ENCODE measurements around the gene VPS13D. TPM values are rescaled to one million over a fixed set of nuclear protein-coding genes. Genes with fewer than 3 reads are reported as not detected.

Gene VPS13D
- polyA plus RNA-seq, 1 of the 3 experiments (the other 2 are of a cell fraction), result 15.0 TPM

DNA sequence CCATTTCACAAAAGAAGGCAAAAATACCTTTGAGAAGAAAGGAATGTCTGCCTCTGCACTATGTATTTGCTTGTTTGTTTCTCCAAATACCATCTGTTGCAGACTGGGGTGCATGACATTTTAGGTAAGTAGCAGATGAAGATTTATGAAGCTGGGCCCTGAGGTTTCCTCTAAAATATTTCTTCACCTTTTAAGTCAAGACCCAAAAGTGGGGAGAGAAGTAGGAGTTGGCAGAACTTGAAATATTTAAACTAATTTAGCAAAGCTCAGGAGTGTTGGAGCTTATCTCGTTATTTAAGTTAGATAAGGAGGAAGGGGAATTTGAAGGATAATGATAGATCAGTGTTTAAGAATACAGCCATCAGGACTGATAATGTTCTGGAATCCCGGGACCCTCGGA, 235.3 kb downstream of the VPS13D start:
- Histone ChIP-seq H3K36me3 (replicated peaks in 1 of 2; ENCODE audit: control insufficient read depth in 1 of 2, insufficient read depth in 2 of 2, low read length in 1 of 2) (peaks cover 0 to 2% of the 10 kb centered on the region in 2 experiments), H4K20me1 (ENCODE audit: insufficient read depth) (no peaks in the 10 kb centered on the region), H3K27ac (ENCODE audit: low read depth in 2 of 2, low read length in 1 of 2) (peak overlapping the region; percentile 44 to 86; a peak in 3 of 4 replicates), H2AFZ (ENCODE audit: low read depth) (no peak overlapping the region), H3K9me3 (no peaks in the 10 kb centered on the region), H3K4me2 (peak overlapping the region; percentile 40; the same call in 1 of the 2 replicates), H3K79me2 (ENCODE audit: insufficient read depth) (no peaks in the 10 kb centered on the region), H3K4me1 (ENCODE audit: control insufficient read depth in 1 of 2, insufficient read depth in 2 of 2, low read depth in 1 of 2, low read length in 1 of 2) (peaks cover 21 to 24% of the 10 kb centered on the region in 2 experiments), H3K4me3 (ENCODE audit: low read depth in 2 of 2, low read length in 1 of 2) (no peak overlapping the region), H3K9me2 (no peaks in the 10 kb centered on the region), H3K9ac (0 out of 2 replicates have a peak overlapping the region, but pooled peaks have one; percentile 1), H3F3A (replicated peaks; ENCODE audit: insufficient read depth) (no peaks in the 10 kb centered on the region), H3K27me3 (ENCODE audit: insufficient read depth) (no peaks in the 10 kb centered on the region)
- no peak for DNase-seq
- TF ChIP-seq JUND (IDR thresholded peaks at IDR 0.05) (no peak), EZH2phosphoT487 (IDR thresholded peaks at IDR 0.05; ENCODE audit: borderline replicate concordance, low read depth) (no peak), NFIC (IDR thresholded peaks at IDR 0.05; ENCODE audit: borderline replicate concordance) (no peak), RAD21 (IDR thresholded peaks at IDR 0.05; ENCODE audit: low read length) (no peak)
- TF ChIP-seq, protein P1, sequence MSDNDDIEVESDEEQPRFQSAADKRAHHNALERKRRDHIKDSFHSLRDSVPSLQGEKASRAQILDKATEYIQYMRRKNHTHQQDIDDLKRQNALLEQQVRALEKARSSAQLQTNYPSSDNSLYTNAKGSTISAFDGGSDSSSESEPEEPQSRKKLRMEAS (IDR thresholded peaks at IDR 0.05; ENCODE audit: low read depth), result no peak
- 96% methylated on average over 3 of the region's 3 CpGs for WGBS (ENCODE audit: low lambda C conversion rate)
- CTCF ChIA-PET, result no interaction called here
- POLR2A ChIA-PET, result no interaction called here

GRCh38 chr1:12466816-12467215, 237.0 kb downstream of the VPS13D start:
- CTCF ChIA-PET, result interaction anchor here (0.8 to 1.2 kb wide), 2 partner anchors 13 to 20 kb away, joined by 3 to 4 read pairs; no protein-coding TSS in a partner anchor
- no peaks in the 10 kb centered on the region for H3K9me2 ChIP-seq
- WGBS (ENCODE audit: low lambda C conversion rate), result 97% methylated on average over 5 of the region's 5 CpGs
- no peaks in the 10 kb centered on the region for H3F3A ChIP-seq (replicated peaks; ENCODE audit: insufficient read depth)
- TF ChIP-seq TCF12 (IDR thresholded peaks at IDR 0.05) (no peak), MXI1 (IDR thresholded peaks at IDR 0.05; ENCODE audit: low read depth, low read length) (no peak), CHD2 (IDR thresholded peaks at IDR 0.05; ENCODE audit: low read length, partially characterized antibody) (no peak), RCOR1 (IDR thresholded peaks at IDR 0.05; ENCODE audit: low read length) (no peak), USF2 (IDR thresholded peaks at IDR 0.05; ENCODE audit: borderline replicate concordance, low read depth, low read length) (no peak), FOXJ3 (CRISPR knock-in tag; IDR thresholded peaks at IDR 0.05) (no peak), NFIC (IDR thresholded peaks at IDR 0.05; ENCODE audit: borderline replicate concordance) (no peak)
- TF ChIP-seq, protein P2, sequence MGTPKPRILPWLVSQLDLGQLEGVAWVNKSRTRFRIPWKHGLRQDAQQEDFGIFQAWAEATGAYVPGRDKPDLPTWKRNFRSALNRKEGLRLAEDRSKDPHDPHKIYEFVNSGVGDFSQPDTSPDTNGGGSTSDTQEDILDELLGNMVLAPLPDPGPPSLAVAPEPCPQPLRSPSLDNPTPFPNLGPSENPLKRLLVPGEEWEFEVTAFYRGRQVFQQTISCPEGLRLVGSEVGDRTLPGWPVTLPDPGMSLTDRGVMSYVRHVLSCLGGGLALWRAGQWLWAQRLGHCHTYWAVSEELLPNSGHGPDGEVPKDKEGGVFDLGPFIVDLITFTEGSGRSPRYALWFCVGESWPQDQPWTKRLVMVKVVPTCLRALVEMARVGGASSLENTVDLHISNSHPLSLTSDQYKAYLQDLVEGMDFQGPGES (IDR thresholded peaks at IDR 0.05; ENCODE audit: low read depth, low read length), result no peak
- TF ChIP-seq, protein P3, sequence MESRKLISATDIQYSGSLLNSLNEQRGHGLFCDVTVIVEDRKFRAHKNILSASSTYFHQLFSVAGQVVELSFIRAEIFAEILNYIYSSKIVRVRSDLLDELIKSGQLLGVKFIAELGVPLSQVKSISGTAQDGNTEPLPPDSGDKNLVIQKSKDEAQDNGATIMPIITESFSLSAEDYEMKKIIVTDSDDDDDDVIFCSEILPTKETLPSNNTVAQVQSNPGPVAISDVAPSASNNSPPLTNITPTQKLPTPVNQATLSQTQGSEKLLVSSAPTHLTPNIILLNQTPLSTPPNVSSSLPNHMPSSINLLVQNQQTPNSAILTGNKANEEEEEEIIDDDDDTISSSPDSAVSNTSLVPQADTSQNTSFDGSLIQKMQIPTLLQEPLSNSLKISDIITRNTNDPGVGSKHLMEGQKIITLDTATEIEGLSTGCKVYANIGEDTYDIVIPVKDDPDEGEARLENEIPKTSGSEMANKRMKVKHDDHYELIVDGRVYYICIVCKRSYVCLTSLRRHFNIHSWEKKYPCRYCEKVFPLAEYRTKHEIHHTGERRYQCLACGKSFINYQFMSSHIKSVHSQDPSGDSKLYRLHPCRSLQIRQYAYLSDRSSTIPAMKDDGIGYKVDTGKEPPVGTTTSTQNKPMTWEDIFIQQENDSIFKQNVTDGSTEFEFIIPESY (IDR thresholded peaks at IDR 0.05; ENCODE audit: borderline replicate concordance, low read depth), result no peak
- TF ChIP-seq, protein P4, sequence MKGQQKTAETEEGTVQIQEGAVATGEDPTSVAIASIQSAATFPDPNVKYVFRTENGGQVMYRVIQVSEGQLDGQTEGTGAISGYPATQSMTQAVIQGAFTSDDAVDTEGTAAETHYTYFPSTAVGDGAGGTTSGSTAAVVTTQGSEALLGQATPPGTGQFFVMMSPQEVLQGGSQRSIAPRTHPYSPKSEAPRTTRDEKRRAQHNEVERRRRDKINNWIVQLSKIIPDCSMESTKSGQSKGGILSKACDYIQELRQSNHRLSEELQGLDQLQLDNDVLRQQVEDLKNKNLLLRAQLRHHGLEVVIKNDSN (IDR thresholded peaks at IDR 0.05; ENCODE audit: borderline replicate concordance, low read depth), result no peak
- TF ChIP-seq, protein P5, sequence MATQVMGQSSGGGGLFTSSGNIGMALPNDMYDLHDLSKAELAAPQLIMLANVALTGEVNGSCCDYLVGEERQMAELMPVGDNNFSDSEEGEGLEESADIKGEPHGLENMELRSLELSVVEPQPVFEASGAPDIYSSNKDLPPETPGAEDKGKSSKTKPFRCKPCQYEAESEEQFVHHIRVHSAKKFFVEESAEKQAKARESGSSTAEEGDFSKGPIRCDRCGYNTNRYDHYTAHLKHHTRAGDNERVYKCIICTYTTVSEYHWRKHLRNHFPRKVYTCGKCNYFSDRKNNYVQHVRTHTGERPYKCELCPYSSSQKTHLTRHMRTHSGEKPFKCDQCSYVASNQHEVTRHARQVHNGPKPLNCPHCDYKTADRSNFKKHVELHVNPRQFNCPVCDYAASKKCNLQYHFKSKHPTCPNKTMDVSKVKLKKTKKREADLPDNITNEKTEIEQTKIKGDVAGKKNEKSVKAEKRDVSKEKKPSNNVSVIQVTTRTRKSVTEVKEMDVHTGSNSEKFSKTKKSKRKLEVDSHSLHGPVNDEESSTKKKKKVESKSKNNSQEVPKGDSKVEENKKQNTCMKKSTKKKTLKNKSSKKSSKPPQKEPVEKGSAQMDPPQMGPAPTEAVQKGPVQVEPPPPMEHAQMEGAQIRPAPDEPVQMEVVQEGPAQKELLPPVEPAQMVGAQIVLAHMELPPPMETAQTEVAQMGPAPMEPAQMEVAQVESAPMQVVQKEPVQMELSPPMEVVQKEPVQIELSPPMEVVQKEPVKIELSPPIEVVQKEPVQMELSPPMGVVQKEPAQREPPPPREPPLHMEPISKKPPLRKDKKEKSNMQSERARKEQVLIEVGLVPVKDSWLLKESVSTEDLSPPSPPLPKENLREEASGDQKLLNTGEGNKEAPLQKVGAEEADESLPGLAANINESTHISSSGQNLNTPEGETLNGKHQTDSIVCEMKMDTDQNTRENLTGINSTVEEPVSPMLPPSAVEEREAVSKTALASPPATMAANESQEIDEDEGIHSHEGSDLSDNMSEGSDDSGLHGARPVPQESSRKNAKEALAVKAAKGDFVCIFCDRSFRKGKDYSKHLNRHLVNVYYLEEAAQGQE (IDR thresholded peaks at IDR 0.05; ENCODE audit: low read depth, low read length), result no peak
- TF ChIP-seq, protein P1 (IDR thresholded peaks at IDR 0.05; ENCODE audit: low read depth), result no peak
- no peak overlapping the region for H3K9ac ChIP-seq
- no peak overlapping the region for H3K4me3 ChIP-seq (ENCODE audit: low read depth in 2 of 2, low read length in 1 of 2)
- H3K27ac ChIP-seq (ENCODE audit: low read depth in 2 of 2, low read length in 1 of 2), result no peak overlapping the region
- no peak overlapping the region for H3K4me2 ChIP-seq
- no peaks in the 10 kb centered on the region for H4K20me1 ChIP-seq (ENCODE audit: insufficient read depth)
- no peaks in the 10 kb centered on the region for H3K79me2 ChIP-seq (ENCODE audit: insufficient read depth)
- DNase-seq, result no peak
- no peaks in the 10 kb centered on the region for H3K36me3 ChIP-seq (replicated peaks in 1 of 2; ENCODE audit: control insufficient read depth in 1 of 2, insufficient read depth in 2 of 2, low read length in 1 of 2)
- no peaks in the 10 kb centered on the region for H3K9me3 ChIP-seq
- H2AFZ ChIP-seq (ENCODE audit: low read depth), result no peak overlapping the region
- H3K27me3 ChIP-seq (ENCODE audit: insufficient read depth), result no peaks in the 10 kb centered on the region
- H3K4me1 ChIP-seq (ENCODE audit: control insufficient read depth in 1 of 2, insufficient read depth in 2 of 2, low read depth in 1 of 2, low read length in 1 of 2), result peaks cover 12 to 14% of the 10 kb centered on the region in 2 experiments; a peak in 3 of 4 replicates
- POLR2A ChIA-PET, result no interaction called here

All from SK-N-SH (cell line).